ENCODE measurements around the gene SEC14L2.

GRCh38 chr22:30404307-30404706, 7.5 kb downstream of the SEC14L2 start:
- peak; percentile 51 to 81 for TF ChIP-seq JUND (IDR thresholded peaks at IDR 0.05)
- TF ChIP-seq, protein P1, sequence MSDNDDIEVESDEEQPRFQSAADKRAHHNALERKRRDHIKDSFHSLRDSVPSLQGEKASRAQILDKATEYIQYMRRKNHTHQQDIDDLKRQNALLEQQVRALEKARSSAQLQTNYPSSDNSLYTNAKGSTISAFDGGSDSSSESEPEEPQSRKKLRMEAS (IDR thresholded peaks at IDR 0.05), result peak; percentile 81
- TF ChIP-seq, protein P2, sequence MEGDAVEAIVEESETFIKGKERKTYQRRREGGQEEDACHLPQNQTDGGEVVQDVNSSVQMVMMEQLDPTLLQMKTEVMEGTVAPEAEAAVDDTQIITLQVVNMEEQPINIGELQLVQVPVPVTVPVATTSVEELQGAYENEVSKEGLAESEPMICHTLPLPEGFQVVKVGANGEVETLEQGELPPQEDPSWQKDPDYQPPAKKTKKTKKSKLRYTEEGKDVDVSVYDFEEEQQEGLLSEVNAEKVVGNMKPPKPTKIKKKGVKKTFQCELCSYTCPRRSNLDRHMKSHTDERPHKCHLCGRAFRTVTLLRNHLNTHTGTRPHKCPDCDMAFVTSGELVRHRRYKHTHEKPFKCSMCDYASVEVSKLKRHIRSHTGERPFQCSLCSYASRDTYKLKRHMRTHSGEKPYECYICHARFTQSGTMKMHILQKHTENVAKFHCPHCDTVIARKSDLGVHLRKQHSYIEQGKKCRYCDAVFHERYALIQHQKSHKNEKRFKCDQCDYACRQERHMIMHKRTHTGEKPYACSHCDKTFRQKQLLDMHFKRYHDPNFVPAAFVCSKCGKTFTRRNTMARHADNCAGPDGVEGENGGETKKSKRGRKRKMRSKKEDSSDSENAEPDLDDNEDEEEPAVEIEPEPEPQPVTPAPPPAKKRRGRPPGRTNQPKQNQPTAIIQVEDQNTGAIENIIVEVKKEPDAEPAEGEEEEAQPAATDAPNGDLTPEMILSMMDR (IDR thresholded peaks at IDR 0.05; ENCODE audit: low read depth, low read length, missing input control), result no peak
- TF ChIP-seq RAD21 (IDR thresholded peaks at IDR 0.05), result peak; percentile 17 to 50
- TF ChIP-seq YY1 (IDR thresholded peaks at IDR 0.05), result peak; percentile 76
- TF ChIP-seq REST (IDR thresholded peaks at IDR 0.05), result peak; percentile 64
